Mucosa of rectum (tissue), 2 donors: ENCODE data around the gene GPR4.

Experiments used
- H3K27ac ChIP-seq, 2 donors: one replicate each; pipeline ENCODE4 v1.7.0; 2013; ENCODE audit warnings: inconsistent platforms in 2 of 2, low read depth in 2 of 2, low read length in 2 of 2
- H3K27me3 ChIP-seq, 2 donors: one replicate each; pipeline ENCODE4 v1.7.0; 2013; ENCODE audit warnings: low read length in 2 of 2; ENCODE audit not compliant: control insufficient read depth in 2 of 2, insufficient read depth in 2 of 2
- H3K36me3 ChIP-seq, 2 donors: one replicate each; pipeline ENCODE4 v1.7.0; 2013; ENCODE audit warnings: low read length in 2 of 2; ENCODE audit not compliant: control insufficient read depth in 2 of 2, insufficient read depth in 2 of 2
- H3K4me1 ChIP-seq, 2 donors: one replicate each; pipeline ENCODE4 v1.7.0; 2013; ENCODE audit warnings: low read length in 2 of 2, mild to moderate bottlenecking in 1 of 2; ENCODE audit not compliant: control insufficient read depth in 2 of 2, insufficient read depth in 2 of 2
- H3K4me3 ChIP-seq, 2 donors: one replicate each; pipeline ENCODE4 v1.7.0; 2013; ENCODE audit warnings: low read length in 2 of 2
- H3K9ac ChIP-seq, 2 donors: one replicate each; pipeline ENCODE4 v1.7.0; 2013; ENCODE audit warnings: low read length in 2 of 2, low read depth in 1 of 2, mild to moderate bottlenecking in 1 of 2
- H3K9me3 ChIP-seq, 2 donors: one replicate each; pipeline ENCODE4 v1.7.0; 2013; ENCODE audit warnings: low read length in 2 of 2; ENCODE audit not compliant: control insufficient read depth in 2 of 2
- donor health status: healthy.
- donor health status: Normal muscosa, but diverticular disease.

The GPR4 gene

GRCh38 chr19:45558399-45558878 is 43.6 kb downstream of the GPR4 start:
- H3K4me3 ChIP-seq, result no peak overlapping the region
- H3K27ac ChIP-seq, result no peak overlapping the region
- peaks cover 2 to 7% of the 10 kb centered on the region in 2 donors for H3K4me1 ChIP-seq
- no peaks in the 10 kb centered on the region for H3K27me3 ChIP-seq
- H3K36me3 ChIP-seq, result no peaks in the 10 kb centered on the region
- H3K9ac ChIP-seq, result peak overlapping the region in 1 of 2 donors; percentile 15
- H3K9me3 ChIP-seq, result no peaks in the 10 kb centered on the region

- Histone ChIP-seq H3K27me3 (no peaks in the 10 kb centered on the region), H3K4me1 (peaks cover 2 to 7% of the 10 kb centered on the region in 2 donors), H3K4me3 (no peak overlapping the region), H3K27ac (no peak overlapping the region), H3K9ac (no peak overlapping the region), H3K36me3 (peaks cover 0 to 3% of the 10 kb centered on the region in 2 donors), H3K9me3 (no peaks in the 10 kb centered on the region)
These were observed 45.2 kb downstream of the GPR4 start for GRCh38 chr19:45556835-45557234.

- peaks cover 0 to 3% of the 10 kb centered on the region in 2 donors for H3K36me3 ChIP-seq
- no peaks in the 10 kb centered on the region for H3K27me3 ChIP-seq
- H3K27ac ChIP-seq, result no peak overlapping the region
- H3K4me3 ChIP-seq, result no peak overlapping the region
- H3K9me3 ChIP-seq, result no peaks in the 10 kb centered on the region
- peaks cover 0 to 2% of the 10 kb centered on the region in 2 donors for H3K4me1 ChIP-seq
- H3K9ac ChIP-seq, result no peak overlapping the region
These were observed 47.5 kb downstream of the GPR4 start for GRCh38 chr19:45554481-45554880.

GRCh38 chr19:45553464-45553863 is 48.5 kb downstream of the GPR4 start:
- no peaks in the 10 kb centered on the region for H3K9me3 ChIP-seq
- H3K4me3 ChIP-seq, result no peak overlapping the region
- H3K27ac ChIP-seq, result peak overlapping the region in 1 of 2 donors; percentile 2
- H3K27me3 ChIP-seq, result no peaks in the 10 kb centered on the region
- peaks cover 0 to 3% of the 10 kb centered on the region in 2 donors for H3K36me3 ChIP-seq
- peaks cover 0 to under 1% of the 10 kb centered on the region in 2 donors for H3K4me1 ChIP-seq
- H3K9ac ChIP-seq, result peak overlapping the region in 1 of 2 donors; percentile 37

GRCh38 chr19:45547965-45548609 is 53.9 kb downstream of the GPR4 start:
- Histone ChIP-seq H3K4me1 (peaks cover 3 to 9% of the 10 kb centered on the region in 2 donors), H3K36me3 (peaks cover 0 to 1% of the 10 kb centered on the region in 2 donors), H3K9ac (peak overlapping the region in 1 of 2 donors; percentile 58), H3K9me3 (no peaks in the 10 kb centered on the region), H3K27ac (peak overlapping the region; percentile 71 to 81), H3K4me3 (no peak overlapping the region), H3K27me3 (no peaks in the 10 kb centered on the region)

GRCh38 chr19:45547211-45547770 is 54.7 kb downstream of the GPR4 start:
- H3K4me1 ChIP-seq, result peaks cover 3 to 9% of the 10 kb centered on the region in 2 donors
- no peak overlapping the region for H3K9ac ChIP-seq
- H3K27ac ChIP-seq, result no peak overlapping the region
- H3K9me3 ChIP-seq, result no peaks in the 10 kb centered on the region
- no peaks in the 10 kb centered on the region for H3K36me3 ChIP-seq
- H3K27me3 ChIP-seq, result no peaks in the 10 kb centered on the region
- H3K4me3 ChIP-seq, result no peak overlapping the region

GRCh38 chr19:45542234-45542668 is 59.8 kb downstream of the GPR4 start:
- no peaks in the 10 kb centered on the region for H3K4me1 ChIP-seq
- no peaks in the 10 kb centered on the region for H3K36me3 ChIP-seq
- H3K4me3 ChIP-seq, result no peak overlapping the region
- H3K9me3 ChIP-seq, result no peaks in the 10 kb centered on the region
- no peaks in the 10 kb centered on the region for H3K27me3 ChIP-seq
- no peak overlapping the region for H3K9ac ChIP-seq
- H3K27ac ChIP-seq, result no peak overlapping the region
